Peyer's patch (tissue), 4 donors: ENCODE results near the gene WBP2.
"Not testable (repeated sequence)": the region's sequence is repeated elsewhere in the genome, so short reads cannot be mapped to it uniquely, and the experiment has no call there.

Source experiments
- CTCF ChIP-seq, 6 experiments: fragments of 450-650 bp in 4 of 6; fragments of 200-600 bp in 2 of 6; sonication (generic) in 1 of 6; IDR thresholded peaks; one replicate each; pipeline ENCODE4 v1.5.1; 2017 to 2019; ENCODE audit warnings: antibody characterized with exemption in 6 of 6, mild to moderate bottlenecking in 3 of 6, moderate library complexity in 1 of 6
- POLR2A ChIP-seq, 2 donors: fragments of 450-650 bp; IDR thresholded peaks; one replicate each; pipeline ENCODE4 v1.5.1; 2017; ENCODE audit warnings: antibody characterized with exemption in 2 of 2, mild to moderate bottlenecking in 2 of 2, moderate library complexity in 2 of 2

- not testable (repeated sequence) for TF ChIP-seq CTCF, POLR2A (IDR thresholded peaks at IDR 0.05)
Observed at GRCh38 chr17:75859358-75859757, 4.2 kb upstream of the WBP2 start.
